GM23338 (cell line): ENCODE data around the gene IGFLR1. TPM values are rescaled to one million over a fixed set of nuclear protein-coding genes. Genes with fewer than 3 reads are reported as not detected.
A peak's percentile ranks its signal among the peaks of the same experiment; 100 is the strongest.

Source experiments
- ATAC-seq: fragments of 200-7000 bp; cut with Tn5 transposase; 3 replicates; pipeline ENCODE4 v1.9.1; 2020
- DNase-seq: peaks from one replicate; pipeline ENCODE4 v3.0.0-alpha.2; 2015; ENCODE audit warnings: low spot score
- H2AFZ ChIP-seq: fragments of 200-600 bp; sonication (generic); 2 replicates; pipeline ENCODE4 v1.8.0; 2016; ENCODE audit warnings: antibody characterized with exemption, mild to moderate bottlenecking, moderate library complexity
- H3F3A ChIP-seq: fragments of 200-600 bp; sonication (generic); replicated peaks from 2 replicates; pipeline ENCODE4 v1.8.0; 2017; ENCODE audit warnings: antibody characterized with exemption, mixed run types, low read depth
- H3K27ac ChIP-seq: fragments of 200-600 bp; sonication (generic); 2 replicates; pipeline ENCODE4 v1.6.1; 2016; ENCODE audit warnings: low read depth
- H3K27me3 ChIP-seq: fragments of 200-600 bp; sonication (generic); 2 replicates; pipeline ENCODE4 v1.8.0; 2016; ENCODE audit warnings: mild to moderate bottlenecking, mixed run types, moderate library complexity; ENCODE audit not compliant: insufficient read depth
- H3K36me3 ChIP-seq: fragments of 200-600 bp; sonication (generic); 2 replicates; pipeline ENCODE4 v1.8.0; 2016; ENCODE audit warnings: mild to moderate bottlenecking; ENCODE audit not compliant: insufficient read depth
- H3K4me1 ChIP-seq: fragments of 200-600 bp; sonication (generic); 2 replicates; pipeline ENCODE4 v1.8.0; 2016; ENCODE audit warnings: mild to moderate bottlenecking, moderate library complexity; ENCODE audit not compliant: insufficient read depth
- H3K4me2 ChIP-seq: fragments of 200-600 bp; sonication (generic); 2 replicates; pipeline ENCODE4 v1.7.1; 2017; ENCODE audit warnings: mixed run types
- H3K4me3 ChIP-seq: fragments of 200-600 bp; sonication (generic); 2 replicates; pipeline ENCODE4 v1.6.1; 2016; ENCODE audit warnings: mixed run types
- H3K79me2 ChIP-seq: fragments of 200-600 bp; sonication (generic); replicated peaks from 2 replicates; pipeline ENCODE4 v1.8.0; 2017; ENCODE audit warnings: mild to moderate bottlenecking; ENCODE audit not compliant: insufficient read depth
- H3K9me2 ChIP-seq: fragments of 200-600 bp; sonication (generic); 2 replicates; pipeline ENCODE4 v1.8.0; 2017; ENCODE audit not compliant: insufficient read depth
- H4K20me1 ChIP-seq: fragments of 200-600 bp; sonication (generic); replicated peaks from 2 replicates; pipeline ENCODE4 v1.8.0; 2017; ENCODE audit warnings: mild to moderate bottlenecking; ENCODE audit not compliant: insufficient read depth
- H3K27ac Mint-ChIP-seq: 2 replicates; pipeline ENCODE4 v1.8.0; 2020; ENCODE audit warnings: inconsistent platforms, mild to moderate bottlenecking, moderate library complexity, mixed read lengths
- H3K27me3 Mint-ChIP-seq: 3 replicates; pipeline ENCODE4 v1.8.0; 2022; ENCODE audit warnings: low read depth, mild to moderate bottlenecking, moderate library complexity, mixed read lengths, inconsistent platforms; ENCODE audit not compliant: insufficient read depth, poor library complexity
- H3K36me3 Mint-ChIP-seq: 3 replicates; pipeline ENCODE4 v1.8.0; 2021; ENCODE audit warnings: low read depth, mild to moderate bottlenecking, inconsistent platforms, moderate library complexity, mixed read lengths
- H3K4me1 Mint-ChIP-seq: 3 replicates; pipeline ENCODE4 v1.8.0; 2020; ENCODE audit warnings: mild to moderate bottlenecking, inconsistent platforms, mixed read lengths
- H3K4me3 Mint-ChIP-seq: 3 replicates; pipeline ENCODE4 v1.8.0; 2021; ENCODE audit warnings: moderate library complexity, mild to moderate bottlenecking, inconsistent platforms, mixed read lengths
- H3K9me3 Mint-ChIP-seq: 3 replicates; pipeline ENCODE4 v1.8.0; 2020; ENCODE audit warnings: moderate library complexity, mild to moderate bottlenecking, inconsistent platforms, mixed read lengths
- ZNF331 ChIP-seq: fragments of 250-450 bp; sonication (Bioruptor Pico); IDR thresholded peaks from 2 replicates; pipeline ENCODE4 v1.5.0; 2020; ENCODE audit warnings: low read depth, mild to moderate bottlenecking, moderate library complexity
- polyA plus RNA-seq: library from polyadenylated mRNA; unstranded; fragments of >200 nt; fragmentation: Nextera tagmentation; extraction: Ambion mirVana; gene quantifications from 2 replicates; pipeline ENCODE4 v1.2.1, GENCODE V29; 2016
- total RNA-seq: library from RNA; depleted of rRNA; stranded (reverse); fragments of >200 nt; shearing (Covaris generic); gene quantifications from 2 replicates; pipeline ENCODE4 v1.2.3, GENCODE V29; 2014
- TF ChIP-seq, protein P1 (sequence below), 2 experiments: fragments of 200-600 bp in 1 of 2; sonication (generic) in 1 of 2; conservative IDR thresholded peaks; 2 replicates each; pipeline versions ENCODE4 v1.5.1 to v1.6.1; 2016 to 2017; ENCODE audit warnings: antibody characterized with exemption in 2 of 2, low read depth in 2 of 2, mild to moderate bottlenecking in 2 of 2, moderate library complexity in 1 of 2
- TF ChIP-seq, protein P2 (sequence below): IDR thresholded peaks from one replicate; pipeline ENCODE4 v1.6.1; 2018; ENCODE audit warnings: antibody characterized with exemption; ENCODE audit not compliant: unreplicated experiment
- TF ChIP-seq, protein P3 (sequence below): fragments of 250-450 bp; sonication (Bioruptor Pico); IDR thresholded peaks from 2 replicates; pipeline ENCODE4 v1.5.0; 2020; ENCODE audit warnings: mild to moderate bottlenecking, moderate library complexity

IGFLR1 gene
- total and polyA plus RNA-seq, 2 experiments from 2014 or later, result 14.4 to 17.8 TPM

DNA sequence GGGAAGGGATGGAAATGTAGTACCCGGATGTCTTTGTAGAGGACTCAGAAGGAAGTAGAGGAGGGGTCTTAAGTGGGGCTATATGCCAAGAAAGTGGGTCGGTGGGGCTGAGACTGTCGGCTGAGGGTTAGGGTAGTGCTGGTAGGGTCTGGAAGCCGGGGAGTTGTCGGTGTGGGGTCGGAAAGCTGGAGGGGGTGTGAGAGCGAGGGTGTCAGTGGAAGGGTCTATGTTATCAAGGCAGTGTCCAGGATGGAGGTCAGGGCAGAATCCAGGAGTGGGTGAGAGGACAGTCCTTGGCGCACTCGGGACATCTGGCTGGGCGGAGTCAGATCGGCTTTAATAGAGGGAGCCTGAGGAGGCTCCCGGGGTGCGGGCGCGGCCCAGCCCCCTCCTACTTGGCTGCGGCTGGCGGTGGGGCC is 12.9 kb upstream of the IGFLR1 start (continued):
- no peak for TF ChIP-seq ZNF331 (CRISPR knock-in tag)
- TF ChIP-seq, protein P1, sequence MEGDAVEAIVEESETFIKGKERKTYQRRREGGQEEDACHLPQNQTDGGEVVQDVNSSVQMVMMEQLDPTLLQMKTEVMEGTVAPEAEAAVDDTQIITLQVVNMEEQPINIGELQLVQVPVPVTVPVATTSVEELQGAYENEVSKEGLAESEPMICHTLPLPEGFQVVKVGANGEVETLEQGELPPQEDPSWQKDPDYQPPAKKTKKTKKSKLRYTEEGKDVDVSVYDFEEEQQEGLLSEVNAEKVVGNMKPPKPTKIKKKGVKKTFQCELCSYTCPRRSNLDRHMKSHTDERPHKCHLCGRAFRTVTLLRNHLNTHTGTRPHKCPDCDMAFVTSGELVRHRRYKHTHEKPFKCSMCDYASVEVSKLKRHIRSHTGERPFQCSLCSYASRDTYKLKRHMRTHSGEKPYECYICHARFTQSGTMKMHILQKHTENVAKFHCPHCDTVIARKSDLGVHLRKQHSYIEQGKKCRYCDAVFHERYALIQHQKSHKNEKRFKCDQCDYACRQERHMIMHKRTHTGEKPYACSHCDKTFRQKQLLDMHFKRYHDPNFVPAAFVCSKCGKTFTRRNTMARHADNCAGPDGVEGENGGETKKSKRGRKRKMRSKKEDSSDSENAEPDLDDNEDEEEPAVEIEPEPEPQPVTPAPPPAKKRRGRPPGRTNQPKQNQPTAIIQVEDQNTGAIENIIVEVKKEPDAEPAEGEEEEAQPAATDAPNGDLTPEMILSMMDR (conservative IDR thresholded peaks at IDR 0.05; ENCODE audit: low read depth in 2 of 2), result no peak
- TF ChIP-seq, protein P2, sequence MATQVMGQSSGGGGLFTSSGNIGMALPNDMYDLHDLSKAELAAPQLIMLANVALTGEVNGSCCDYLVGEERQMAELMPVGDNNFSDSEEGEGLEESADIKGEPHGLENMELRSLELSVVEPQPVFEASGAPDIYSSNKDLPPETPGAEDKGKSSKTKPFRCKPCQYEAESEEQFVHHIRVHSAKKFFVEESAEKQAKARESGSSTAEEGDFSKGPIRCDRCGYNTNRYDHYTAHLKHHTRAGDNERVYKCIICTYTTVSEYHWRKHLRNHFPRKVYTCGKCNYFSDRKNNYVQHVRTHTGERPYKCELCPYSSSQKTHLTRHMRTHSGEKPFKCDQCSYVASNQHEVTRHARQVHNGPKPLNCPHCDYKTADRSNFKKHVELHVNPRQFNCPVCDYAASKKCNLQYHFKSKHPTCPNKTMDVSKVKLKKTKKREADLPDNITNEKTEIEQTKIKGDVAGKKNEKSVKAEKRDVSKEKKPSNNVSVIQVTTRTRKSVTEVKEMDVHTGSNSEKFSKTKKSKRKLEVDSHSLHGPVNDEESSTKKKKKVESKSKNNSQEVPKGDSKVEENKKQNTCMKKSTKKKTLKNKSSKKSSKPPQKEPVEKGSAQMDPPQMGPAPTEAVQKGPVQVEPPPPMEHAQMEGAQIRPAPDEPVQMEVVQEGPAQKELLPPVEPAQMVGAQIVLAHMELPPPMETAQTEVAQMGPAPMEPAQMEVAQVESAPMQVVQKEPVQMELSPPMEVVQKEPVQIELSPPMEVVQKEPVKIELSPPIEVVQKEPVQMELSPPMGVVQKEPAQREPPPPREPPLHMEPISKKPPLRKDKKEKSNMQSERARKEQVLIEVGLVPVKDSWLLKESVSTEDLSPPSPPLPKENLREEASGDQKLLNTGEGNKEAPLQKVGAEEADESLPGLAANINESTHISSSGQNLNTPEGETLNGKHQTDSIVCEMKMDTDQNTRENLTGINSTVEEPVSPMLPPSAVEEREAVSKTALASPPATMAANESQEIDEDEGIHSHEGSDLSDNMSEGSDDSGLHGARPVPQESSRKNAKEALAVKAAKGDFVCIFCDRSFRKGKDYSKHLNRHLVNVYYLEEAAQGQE, result no peak

DNA sequence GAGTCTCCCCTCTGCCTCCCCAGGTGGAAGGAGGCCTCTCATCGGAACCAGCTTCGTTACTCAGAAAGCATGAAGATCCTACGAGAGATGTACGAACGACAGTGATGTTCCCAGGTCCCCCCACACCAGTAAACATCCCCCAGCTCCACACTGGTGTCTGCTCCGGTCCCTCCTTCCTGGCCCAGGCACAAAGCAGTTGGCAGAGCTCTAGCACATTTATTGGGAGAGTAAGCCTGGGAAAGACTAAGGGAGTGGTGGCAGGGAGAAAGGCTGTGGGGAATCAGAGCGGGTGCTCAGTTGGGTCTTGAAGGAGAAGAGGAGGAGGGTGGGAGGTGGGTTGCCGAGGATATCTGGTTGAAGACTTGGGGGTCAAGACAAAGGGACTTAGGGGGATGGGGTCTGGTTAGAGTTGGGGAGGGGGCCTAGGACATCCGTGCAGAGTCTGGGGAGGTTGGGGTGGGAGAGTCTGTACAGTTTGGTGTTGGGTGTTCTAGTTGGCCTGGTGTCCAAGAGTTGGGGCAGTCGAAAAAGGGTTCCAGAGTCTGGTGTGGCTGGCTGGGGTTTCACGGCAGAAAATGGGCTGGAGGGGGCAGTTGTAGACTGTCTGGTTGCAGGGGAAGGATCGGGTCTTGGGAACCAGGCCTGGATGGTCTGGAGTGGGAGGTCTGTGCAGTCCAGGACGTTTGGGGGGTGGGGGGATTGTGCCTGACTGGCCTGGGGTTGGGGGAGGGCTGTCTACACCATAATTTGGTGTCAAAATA is 12.3 kb upstream of the IGFLR1 start:
- Histone ChIP-seq H3K79me2 (peaks cover 9% of the 10 kb centered on the region), H3F3A (0 out of 2 replicates have a peak, but pooled peaks cover 6% of the 10 kb centered on the region), H3K4me3 (0 out of 2 replicates have a peak overlapping the region, but pooled peaks have one; percentile 94), H2AFZ (no peak overlapping the region), H3K4me2 (peak overlapping the region; percentile 93; the same call in 1 of the 2 replicates), H3K9me2 (no peaks in the 10 kb centered on the region), H4K20me1 (no peaks in the 10 kb centered on the region; the same call in 1 of the 2 replicates), H3K27ac (no peak overlapping the region), H3K36me3 (no peaks in the 10 kb centered on the region), H3K27me3 (peaks cover 28% of the 10 kb centered on the region), H3K4me1 (peaks cover 4% of the 10 kb centered on the region)
- no peak for ATAC-seq
- Mint-ChIP-seq H3K9me3 (no peaks in the 10 kb centered on the region; the same call in 2 of the 3 replicates), H3K36me3 (peaks cover 4% of the 10 kb centered on the region; the same call in 2 of the 3 replicates), H3K4me1 (peaks cover 14% of the 10 kb centered on the region), H3K27ac (no peak overlapping the region), H3K4me3 (peak overlapping the region; percentile 69), H3K27me3 (peaks cover 38% of the 10 kb centered on the region)
- TF ChIP-seq, protein P3, sequence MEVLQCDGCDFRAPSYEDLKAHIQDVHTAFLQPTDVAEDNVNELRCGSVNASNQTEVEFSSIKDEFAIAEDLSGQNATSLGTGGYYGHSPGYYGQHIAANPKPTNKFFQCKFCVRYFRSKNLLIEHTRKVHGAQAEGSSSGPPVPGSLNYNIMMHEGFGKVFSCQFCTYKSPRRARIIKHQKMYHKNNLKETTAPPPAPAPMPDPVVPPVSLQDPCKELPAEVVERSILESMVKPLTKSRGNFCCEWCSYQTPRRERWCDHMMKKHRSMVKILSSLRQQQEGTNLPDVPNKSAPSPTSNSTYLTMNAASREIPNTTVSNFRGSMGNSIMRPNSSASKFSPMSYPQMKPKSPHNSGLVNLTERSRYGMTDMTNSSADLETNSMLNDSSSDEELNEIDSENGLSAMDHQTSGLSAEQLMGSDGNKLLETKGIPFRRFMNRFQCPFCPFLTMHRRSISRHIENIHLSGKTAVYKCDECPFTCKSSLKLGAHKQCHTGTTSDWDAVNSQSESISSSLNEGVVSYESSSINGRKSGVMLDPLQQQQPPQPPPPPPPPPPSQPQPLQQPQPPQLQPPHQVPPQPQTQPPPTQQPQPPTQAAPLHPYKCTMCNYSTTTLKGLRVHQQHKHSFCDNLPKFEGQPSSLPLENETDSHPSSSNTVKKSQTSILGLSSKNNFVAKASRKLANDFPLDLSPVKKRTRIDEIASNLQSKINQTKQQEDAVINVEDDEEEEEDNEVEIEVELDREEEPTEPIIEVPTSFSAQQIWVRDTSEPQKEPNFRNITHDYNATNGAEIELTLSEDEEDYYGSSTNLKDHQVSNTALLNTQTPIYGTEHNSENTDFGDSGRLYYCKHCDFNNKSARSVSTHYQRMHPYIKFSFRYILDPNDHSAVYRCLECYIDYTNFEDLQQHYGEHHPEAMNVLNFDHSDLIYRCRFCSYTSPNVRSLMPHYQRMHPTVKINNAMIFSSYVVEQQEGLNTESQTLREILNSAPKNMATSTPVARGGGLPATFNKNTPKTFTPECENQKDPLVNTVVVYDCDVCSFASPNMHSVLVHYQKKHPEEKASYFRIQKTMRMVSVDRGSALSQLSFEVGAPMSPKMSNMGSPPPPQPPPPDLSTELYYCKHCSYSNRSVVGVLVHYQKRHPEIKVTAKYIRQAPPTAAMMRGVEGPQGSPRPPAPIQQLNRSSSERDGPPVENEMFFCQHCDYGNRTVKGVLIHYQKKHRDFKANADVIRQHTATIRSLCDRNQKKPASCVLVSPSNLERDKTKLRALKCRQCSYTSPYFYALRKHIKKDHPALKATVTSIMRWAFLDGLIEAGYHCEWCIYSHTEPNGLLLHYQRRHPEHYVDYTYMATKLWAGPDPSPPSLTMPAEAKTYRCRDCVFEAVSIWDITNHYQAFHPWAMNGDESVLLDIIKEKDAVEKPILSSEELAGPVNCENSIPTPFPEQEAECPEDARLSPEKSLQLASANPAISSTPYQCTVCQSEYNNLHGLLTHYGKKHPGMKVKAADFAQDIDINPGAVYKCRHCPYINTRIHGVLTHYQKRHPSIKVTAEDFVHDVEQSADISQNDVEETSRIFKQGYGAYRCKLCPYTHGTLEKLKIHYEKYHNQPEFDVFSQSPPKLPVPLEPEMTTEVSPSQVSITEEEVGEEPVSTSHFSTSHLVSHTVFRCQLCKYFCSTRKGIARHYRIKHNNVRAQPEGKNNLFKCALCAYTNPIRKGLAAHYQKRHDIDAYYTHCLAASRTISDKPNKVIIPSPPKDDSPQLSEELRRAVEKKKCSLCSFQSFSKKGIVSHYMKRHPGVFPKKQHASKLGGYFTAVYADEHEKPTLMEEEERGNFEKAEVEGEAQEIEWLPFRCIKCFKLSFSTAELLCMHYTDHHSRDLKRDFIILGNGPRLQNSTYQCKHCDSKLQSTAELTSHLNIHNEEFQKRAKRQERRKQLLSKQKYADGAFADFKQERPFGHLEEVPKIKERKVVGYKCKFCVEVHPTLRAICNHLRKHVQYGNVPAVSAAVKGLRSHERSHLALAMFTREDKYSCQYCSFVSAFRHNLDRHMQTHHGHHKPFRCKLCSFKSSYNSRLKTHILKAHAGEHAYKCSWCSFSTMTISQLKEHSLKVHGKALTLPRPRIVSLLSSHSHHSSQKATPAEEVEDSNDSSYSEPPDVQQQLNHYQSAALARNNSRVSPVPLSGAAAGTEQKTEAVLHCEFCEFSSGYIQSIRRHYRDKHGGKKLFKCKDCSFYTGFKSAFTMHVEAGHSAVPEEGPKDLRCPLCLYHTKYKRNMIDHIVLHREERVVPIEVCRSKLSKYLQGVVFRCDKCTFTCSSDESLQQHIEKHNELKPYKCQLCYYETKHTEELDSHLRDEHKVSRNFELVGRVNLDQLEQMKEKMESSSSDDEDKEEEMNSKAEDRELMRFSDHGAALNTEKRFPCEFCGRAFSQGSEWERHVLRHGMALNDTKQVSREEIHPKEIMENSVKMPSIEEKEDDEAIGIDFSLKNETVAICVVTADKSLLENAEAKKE (CRISPR knock-in tag), result no peak
- TF ChIP-seq, protein P1 (conservative IDR thresholded peaks at IDR 0.05; ENCODE audit: low read depth in 2 of 2), result 0 out of 4 replicates have a peak, but pooled peaks of 1 of the 2 experiments have one; percentile 11
- no peak for DNase-seq
